ENCODE measurements around the gene CCDC158.
A peak's percentile ranks its signal among the peaks of the same experiment; 100 is the strongest.
"Not testable (repeated sequence)": the region's sequence is repeated elsewhere in the genome, so short reads cannot be mapped to it uniquely, and the experiment has no call there.

CCDC158 gene

DNA sequence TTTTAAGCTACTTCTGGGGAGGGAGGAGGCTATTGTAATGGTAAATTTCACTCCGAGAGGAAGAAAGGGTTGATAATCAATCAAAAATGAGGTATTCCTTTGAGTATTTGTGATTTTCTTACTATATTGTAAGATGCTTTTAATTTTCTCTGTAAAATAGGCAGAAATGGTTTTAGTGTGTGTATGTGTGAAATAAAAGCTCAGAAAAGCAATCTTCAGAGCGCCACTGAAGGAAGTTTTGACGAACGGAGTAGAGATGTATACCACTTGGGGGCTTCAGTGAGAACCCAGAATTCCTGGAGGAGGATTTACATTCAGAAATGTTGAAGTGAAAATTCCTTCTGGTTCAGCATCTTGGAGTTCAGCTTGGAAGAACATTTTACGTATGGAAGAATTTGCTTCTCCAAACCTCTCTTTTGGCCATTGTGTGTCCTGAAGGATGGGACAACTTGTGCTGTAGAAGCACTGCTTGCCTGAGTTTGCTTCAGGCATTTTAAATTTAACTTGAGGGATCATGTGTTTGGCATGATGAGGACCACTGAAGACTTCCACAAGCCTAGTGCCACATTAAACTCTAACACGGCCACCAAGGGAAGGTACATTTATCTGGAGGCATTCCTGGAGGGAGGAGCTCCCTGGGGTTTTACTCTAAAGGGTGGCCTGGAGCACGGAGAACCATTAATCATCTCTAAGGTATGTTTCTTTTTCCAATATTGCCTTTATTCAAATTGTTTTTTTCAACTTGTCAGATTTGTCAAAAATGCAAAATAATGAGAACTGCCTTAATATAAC lies 14.8 kb upstream of the CCDC158 start:
- no peak overlapping the region for H3K4me3 ChIP-seq (replicated peaks in 1 of 2; ENCODE audit: low read depth in 2 of 2, low read length in 2 of 2)
- no peak for DNase-seq (ENCODE audit: low read depth in 2 of 2)
- TF ChIP-seq, protein P1, sequence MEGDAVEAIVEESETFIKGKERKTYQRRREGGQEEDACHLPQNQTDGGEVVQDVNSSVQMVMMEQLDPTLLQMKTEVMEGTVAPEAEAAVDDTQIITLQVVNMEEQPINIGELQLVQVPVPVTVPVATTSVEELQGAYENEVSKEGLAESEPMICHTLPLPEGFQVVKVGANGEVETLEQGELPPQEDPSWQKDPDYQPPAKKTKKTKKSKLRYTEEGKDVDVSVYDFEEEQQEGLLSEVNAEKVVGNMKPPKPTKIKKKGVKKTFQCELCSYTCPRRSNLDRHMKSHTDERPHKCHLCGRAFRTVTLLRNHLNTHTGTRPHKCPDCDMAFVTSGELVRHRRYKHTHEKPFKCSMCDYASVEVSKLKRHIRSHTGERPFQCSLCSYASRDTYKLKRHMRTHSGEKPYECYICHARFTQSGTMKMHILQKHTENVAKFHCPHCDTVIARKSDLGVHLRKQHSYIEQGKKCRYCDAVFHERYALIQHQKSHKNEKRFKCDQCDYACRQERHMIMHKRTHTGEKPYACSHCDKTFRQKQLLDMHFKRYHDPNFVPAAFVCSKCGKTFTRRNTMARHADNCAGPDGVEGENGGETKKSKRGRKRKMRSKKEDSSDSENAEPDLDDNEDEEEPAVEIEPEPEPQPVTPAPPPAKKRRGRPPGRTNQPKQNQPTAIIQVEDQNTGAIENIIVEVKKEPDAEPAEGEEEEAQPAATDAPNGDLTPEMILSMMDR (IDR thresholded peaks at IDR 0.05; ENCODE audit: low read depth, low read length), result no peak

GRCh38 chr4:76434901-76435527 lies 14.1 kb upstream of the CCDC158 start, which contains the start of gene SHROOM3:
TSS of gene SHROOM3 (plus strand) at chr4:76435229. CDS start at chr4:76436053, 824 bp downstream.
- H3K4me3 ChIP-seq (replicated peaks in 1 of 2; ENCODE audit: low read depth in 2 of 2, low read length in 2 of 2), result no peak within 1 kb of the TSS
- TF ChIP-seq, protein P1 (IDR thresholded peaks at IDR 0.05; ENCODE audit: low read depth, low read length), result no peak
- no peak for DNase-seq (ENCODE audit: low read depth in 2 of 2)

- H3K4me3 ChIP-seq (replicated peaks in 1 of 2; ENCODE audit: low read depth in 2 of 2, low read length in 2 of 2), result no peak overlapping the region
- peak; percentile 75 to 77 for DNase-seq (ENCODE audit: low read depth in 2 of 2)
- TF ChIP-seq, protein P1 (IDR thresholded peaks at IDR 0.05; ENCODE audit: low read depth, low read length), result peak; percentile 57
Observed at GRCh38 chr4:76430519-76431388, 9.8 kb upstream of the CCDC158 start.

DNA sequence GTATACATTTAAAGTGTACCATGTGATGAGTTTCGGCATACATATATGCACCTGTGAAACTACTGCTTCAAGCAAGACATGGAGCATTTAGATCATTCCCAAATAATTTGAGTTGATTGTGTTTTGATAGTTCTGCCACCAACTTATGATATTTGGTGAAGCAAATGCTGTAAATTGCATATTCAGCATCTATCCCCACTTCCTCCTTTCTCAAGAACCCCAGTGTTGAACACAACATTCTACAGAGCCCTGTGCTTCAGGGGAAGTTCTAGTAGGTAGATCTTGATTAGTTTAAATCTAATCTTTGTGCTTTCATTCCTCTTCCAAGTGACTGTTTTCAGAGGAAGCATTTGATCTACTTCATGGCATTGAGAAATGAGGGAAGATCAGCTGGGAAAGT lies 8.7 kb upstream of the CCDC158 start:
- TF ChIP-seq, protein P1 (IDR thresholded peaks at IDR 0.05; ENCODE audit: low read depth, low read length), result no peak
- DNase-seq (ENCODE audit: low read depth in 2 of 2), result no peak
- H3K4me3 ChIP-seq (replicated peaks in 1 of 2; ENCODE audit: low read depth in 2 of 2, low read length in 2 of 2), result no peak overlapping the region

DNA sequence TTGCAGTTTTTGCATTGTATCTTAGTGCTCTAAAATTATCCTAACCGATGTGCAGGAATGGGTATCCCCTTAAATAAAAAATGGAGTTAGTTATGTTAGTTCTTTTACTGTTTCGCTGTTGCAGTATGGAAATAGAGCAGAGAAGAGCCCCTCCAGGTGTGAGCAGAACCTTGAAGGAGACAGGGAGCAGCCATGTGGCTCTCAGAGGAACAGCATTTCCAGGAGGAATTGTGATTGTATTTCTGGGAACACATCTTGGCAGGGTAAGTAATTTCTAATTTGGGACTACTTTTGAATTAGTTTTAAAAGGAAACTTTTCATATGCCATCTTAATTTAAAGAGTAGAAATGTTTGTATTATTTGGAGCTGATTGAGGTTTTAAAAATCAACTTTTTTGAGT lies 5.3 kb upstream of the CCDC158 start:
- TF ChIP-seq, protein P1 (IDR thresholded peaks at IDR 0.05; ENCODE audit: low read depth, low read length), result no peak
- no peak overlapping the region for H3K4me3 ChIP-seq (replicated peaks in 1 of 2; ENCODE audit: low read depth in 2 of 2, low read length in 2 of 2)
- DNase-seq (ENCODE audit: low read depth in 2 of 2), result peak in 1 of 2 donors; percentile 22

GRCh38 chr4:76423159-76423558 lies 2.2 kb upstream of the CCDC158 start:
- not testable (repeated sequence) for H3K4me3 ChIP-seq (replicated peaks in 1 of 2; ENCODE audit: low read depth in 2 of 2, low read length in 2 of 2); DNase-seq (ENCODE audit: low read depth in 2 of 2)

Data from cardiac fibroblast (primary cell).